Endothelial cell of umbilical vein (primary cell): ENCODE results near the gene DAZAP1. TPM values are rescaled to one million over a fixed set of nuclear protein-coding genes. Genes with fewer than 3 reads are reported as not detected.

ENCODE experiments used
- BruUV-seq: library from RNA; stranded (reverse); fragments of 400-500 nt; replicated peaks from 2 replicates; lab custom pipeline; 2021; lab: Mats Ljungman, UMichigan
- CTCF ChIA-PET: fragments of 300-600, 350-600 bp; sonication (Branson Sonifier 250); formaldehyde crosslinking; loops from one replicate; lab custom pipeline; 2021; ENCODE audit warnings: antibody characterized with exemption, inconsistent platforms; lab: Charles Lee
- POLR2A ChIA-PET: fragments of 300-600, 350-600 bp; sonication (Branson Sonifier 250); formaldehyde crosslinking; loops from one replicate; lab custom pipeline; 2021; ENCODE audit warnings: antibody characterized with exemption, inconsistent platforms; lab: Charles Lee
- DNase-seq: peaks from one replicate; pipeline ENCODE4 v3.0.0-alpha.2; 2011; ENCODE audit warnings: low read depth, low spot score
- FAIRE-seq: peaks from 2 replicates; lab custom pipeline; 2011; peaks lifted over from hg19 to GRCh38; lab: Jason Lieb, UNC
- H2AFZ ChIP-seq: 2 replicates; pipeline ENCODE4 v1.6.0; 2012; ENCODE audit warnings: low read depth, low read length, control low read depth, inconsistent platforms
- H3K27ac ChIP-seq: 2 replicates; pipeline ENCODE4 v1.5.1; 2011; ENCODE audit warnings: low read depth, mild to moderate bottlenecking, control low read depth, low read length, moderate library complexity; ENCODE audit not compliant: insufficient read depth
- H3K27me3 ChIP-seq, 2 experiments: 2 replicates each; pipeline versions ENCODE4 v1.6.0 to v1.6.1; 2011; ENCODE audit warnings: low read length in 2 of 2, mixed read lengths in 1 of 2; ENCODE audit not compliant: control insufficient read depth in 2 of 2, insufficient read depth in 2 of 2
- H3K36me3 ChIP-seq, 2 experiments: 2 replicates in 1 of 2; 3 replicates in 1 of 2; pipeline ENCODE4 v1.5.1; 2011; ENCODE audit warnings: low read length in 2 of 2, mild to moderate bottlenecking in 1 of 2, moderate library complexity in 1 of 2; ENCODE audit not compliant: control insufficient read depth in 2 of 2, insufficient read depth in 2 of 2; ENCODE audit errors: extremely low read depth in 1 of 2
- H3K4me1 ChIP-seq: 3 replicates; pipeline ENCODE4 v1.5.1; 2011; ENCODE audit warnings: mild to moderate bottlenecking, low read length; ENCODE audit not compliant: control insufficient read depth, insufficient read depth; ENCODE audit errors: extremely low read depth
- H3K4me2 ChIP-seq: 2 replicates; pipeline ENCODE4 v1.6.1; 2011; ENCODE audit warnings: low read length, control low read depth, mixed read lengths; ENCODE audit not compliant: insufficient read depth
- H3K4me3 ChIP-seq, 3 experiments: fragments of 200-600 bp in 1 of 3; sonication (generic), shearing (Covaris generic) in 1 of 3; replicated peaks in 1 of 3; 2 replicates each; pipeline ENCODE4 v1.5.1; 2011 to 2016; ENCODE audit warnings: control low read depth in 3 of 3, low read length in 3 of 3, mild to moderate bottlenecking in 2 of 3, inconsistent platforms in 1 of 3, low read depth in 1 of 3, moderate library complexity in 1 of 3; ENCODE audit not compliant: insufficient read depth in 1 of 3
- H3K79me2 ChIP-seq: 2 replicates; pipeline ENCODE4 v1.6.0; 2012; ENCODE audit warnings: low read length, inconsistent platforms; ENCODE audit not compliant: control insufficient read depth, insufficient read depth
- H3K9ac ChIP-seq: replicated peaks from 2 replicates; pipeline ENCODE3; 2011; ENCODE audit warnings: low read length, control low read depth; ENCODE audit not compliant: insufficient read depth; ENCODE audit errors: extremely low read depth
- H3K9me1 ChIP-seq: replicated peaks from 3 replicates; pipeline ENCODE4 v1.6.0; 2011; ENCODE audit warnings: mild to moderate bottlenecking, low read length; ENCODE audit not compliant: control insufficient read depth, insufficient read depth; ENCODE audit errors: extremely low read depth
- H3K9me3 ChIP-seq: replicated peaks from 2 replicates; pipeline ENCODE4 v1.5.1; 2012; ENCODE audit warnings: low read length, inconsistent platforms; ENCODE audit not compliant: control insufficient read depth, insufficient read depth
- H4K20me1 ChIP-seq: replicated peaks from 2 replicates; pipeline ENCODE3; 2011; ENCODE audit warnings: mild to moderate bottlenecking, low read length; ENCODE audit not compliant: control insufficient read depth, insufficient read depth; ENCODE audit errors: extremely low read depth
- CTCF ChIP-seq, 2 donors: IDR thresholded peaks; 1 replicate in 1 of 2; 2 replicates in 1 of 2; pipeline ENCODE4 v1.5.1; 2011; ENCODE audit warnings: low read length in 2 of 2, mild to moderate bottlenecking in 2 of 2, moderate library complexity in 2 of 2, control low read depth in 1 of 2, inconsistent platforms in 1 of 2, low read depth in 1 of 2; ENCODE audit not compliant: insufficient read depth in 1 of 2; ENCODE audit errors: extremely low read depth in 1 of 2
- EZH2 ChIP-seq: IDR thresholded peaks from 2 replicates; pipeline ENCODE4 v1.6.1; 2012; ENCODE audit warnings: borderline replicate concordance, low read depth, mild to moderate bottlenecking, moderate library complexity, low read length, inconsistent platforms; ENCODE audit not compliant: severe bottlenecking
- GATA2 ChIP-seq: IDR thresholded peaks from 2 replicates; pipeline ENCODE4 v1.7.0; 2011; ENCODE audit warnings: low read depth, mild to moderate bottlenecking, moderate library complexity, mixed read lengths, low read length; ENCODE audit not compliant: insufficient read length, insufficient read depth
- JUN ChIP-seq: IDR thresholded peaks from 2 replicates; pipeline ENCODE4 v1.6.1; 2011; ENCODE audit warnings: borderline replicate concordance, low read depth; ENCODE audit not compliant: insufficient read length, insufficient read depth
- MAX ChIP-seq: IDR thresholded peaks from 2 replicates; pipeline ENCODE4 v1.6.1; 2011; ENCODE audit not compliant: insufficient read depth, insufficient read length
- MYC ChIP-seq: IDR thresholded peaks from one replicate; pipeline ENCODE4 v1.6.1; 2011; ENCODE audit warnings: mild to moderate bottlenecking, low read depth, low read length
- POLR2AphosphoS5 ChIP-seq: IDR thresholded peaks from 2 replicates; pipeline ENCODE4 v1.6.1; 2012; ENCODE audit warnings: low read depth, mild to moderate bottlenecking, control low read depth, low read length, moderate library complexity; ENCODE audit not compliant: insufficient read depth
- dilution Hi-C: fragments of 300-500 bp; cut with MboI; formaldehyde crosslinking; loops from one replicate; pipeline ENCODE4 v1.15.0; 2019; ENCODE audit warnings: low sequenced_read_pairs; ENCODE audit not compliant: extremely low pct_ligation_motif_present
- intact Hi-C: fragments of 100-400 bp; cut with micrococcal nuclease; formaldehyde crosslinking; loops from one replicate; pipeline ENCODE4 v1.10.0; 2022
- polyA plus RNA-seq, 4 experiments: library from polyadenylated mRNA; depleted of rRNA in 3 of 4; stranded (reverse) in 3 of 4; unstranded in 1 of 4; fragments of >200 nt; gene quantifications; 2 replicates each; pipeline versions ENCODE4 v1.2.1 to v1.2.3, GENCODE V29; 2011 to 2012; ENCODE audit warnings: missing spikeins in 1 of 4
- total RNA-seq: library from RNA; stranded (reverse); gene quantifications from 2 replicates; pipeline ENCODE4 v1.2.3, GENCODE V29; 2021

The DAZAP1 gene
- total and polyA plus RNA-seq, 2 donors (not counting 3 experiments of a cell fraction or from before 2014, with no cell fraction given) = 50.1 to 187 TPM

- Histone ChIP-seq H2AFZ (no peak overlapping the region), H3K79me2 (peaks cover 10% of the 10 kb centered on the region), H3K9ac (no peak overlapping the region), H4K20me1 (no peaks in the 10 kb centered on the region), H3K9me1 (no peaks in the 10 kb centered on the region), H3K4me2 (no peak overlapping the region), H3K9me3 (no peaks in the 10 kb centered on the region), H3K27me3 (no peaks in the 10 kb centered on the region), H3K4me3 (no peak overlapping the region), H3K27ac (no peak overlapping the region), H3K36me3 (peaks cover 3 to 26% of the 10 kb centered on the region in 2 experiments), H3K4me1 (peaks cover 7% of the 10 kb centered on the region)
- TF ChIP-seq POLR2AphosphoS5 (no peak), MAX (no peak), GATA2 (no peak), JUN (no peak), MYC (no peak), EZH2 (no peak), CTCF (IDR thresholded peaks at IDR 0.05; ENCODE audit: extremely low read depth in 1 of 2, insufficient read depth in 1 of 2, low read depth in 1 of 2, low read length in 2 of 2) (no peak)
- intact Hi-C loops = no loop called here
- FAIRE-seq = no peak
- BruUV-seq = no TSS peak
- ChIA-PET CTCF (no interaction called here), POLR2A (no interaction called here)
- DNase-seq = no peak
- dilution Hi-C loops = no loop called here
These were observed 19.4 kb upstream of the DAZAP1 start for GRCh38 chr19:1387684-1388636.
